ENCODE results near the gene TPP2.

DNA sequence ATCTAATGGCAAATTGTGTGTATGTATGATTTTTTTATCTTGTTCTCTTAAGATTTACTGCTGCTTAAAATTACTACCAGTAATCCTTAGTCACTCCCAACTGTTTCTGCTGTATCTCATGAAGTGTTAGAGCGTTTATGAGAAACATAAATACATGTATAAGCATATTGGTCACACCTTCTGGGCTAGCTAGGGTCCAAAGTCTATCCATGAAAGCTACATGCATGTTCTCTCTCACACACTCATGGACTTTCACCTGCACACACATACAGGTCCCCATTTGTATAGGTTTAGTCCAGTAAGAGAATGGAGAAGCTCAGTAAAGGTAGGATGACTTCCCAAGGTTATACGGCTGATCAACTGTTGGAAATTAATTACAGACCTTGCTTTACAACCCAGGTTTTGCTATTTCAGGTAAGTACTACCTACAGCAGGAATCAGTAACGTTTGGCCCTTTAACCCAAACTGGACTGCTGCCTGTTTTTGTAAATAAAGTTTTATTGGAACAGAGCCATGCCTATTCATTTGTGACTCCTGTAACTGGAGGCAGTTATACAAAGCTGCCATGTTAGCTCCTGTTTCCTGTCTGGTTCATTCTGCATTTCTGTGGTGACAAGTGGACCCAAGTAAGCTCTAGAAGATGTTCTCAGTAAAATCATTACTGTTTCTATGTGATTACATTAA lies 82.8 kb downstream of the TPP2 start:
- TF ChIP-seq, protein P1, sequence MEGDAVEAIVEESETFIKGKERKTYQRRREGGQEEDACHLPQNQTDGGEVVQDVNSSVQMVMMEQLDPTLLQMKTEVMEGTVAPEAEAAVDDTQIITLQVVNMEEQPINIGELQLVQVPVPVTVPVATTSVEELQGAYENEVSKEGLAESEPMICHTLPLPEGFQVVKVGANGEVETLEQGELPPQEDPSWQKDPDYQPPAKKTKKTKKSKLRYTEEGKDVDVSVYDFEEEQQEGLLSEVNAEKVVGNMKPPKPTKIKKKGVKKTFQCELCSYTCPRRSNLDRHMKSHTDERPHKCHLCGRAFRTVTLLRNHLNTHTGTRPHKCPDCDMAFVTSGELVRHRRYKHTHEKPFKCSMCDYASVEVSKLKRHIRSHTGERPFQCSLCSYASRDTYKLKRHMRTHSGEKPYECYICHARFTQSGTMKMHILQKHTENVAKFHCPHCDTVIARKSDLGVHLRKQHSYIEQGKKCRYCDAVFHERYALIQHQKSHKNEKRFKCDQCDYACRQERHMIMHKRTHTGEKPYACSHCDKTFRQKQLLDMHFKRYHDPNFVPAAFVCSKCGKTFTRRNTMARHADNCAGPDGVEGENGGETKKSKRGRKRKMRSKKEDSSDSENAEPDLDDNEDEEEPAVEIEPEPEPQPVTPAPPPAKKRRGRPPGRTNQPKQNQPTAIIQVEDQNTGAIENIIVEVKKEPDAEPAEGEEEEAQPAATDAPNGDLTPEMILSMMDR (IDR thresholded peaks at IDR 0.05) = no peak
- TF ChIP-seq POLR2A (IDR thresholded peaks at IDR 0.05) = no peak
